HG02763 (cell line): Measurements from ENCODE around the gene STARD3.

Experiments used
- ATAC-seq: cut with Tn5 transposase; IDR thresholded peaks from one replicate; pipeline ENCODE4 v1.9.1; 2021; ENCODE audit warnings: mild to moderate bottlenecking, moderate library complexity; ENCODE audit not compliant: unreplicated experiment

Gene STARD3

GRCh38 chr17:39618956-39619785 lies 17.8 kb upstream of the STARD3 start:
- no peak for ATAC-seq

- no peak for ATAC-seq
These were observed 17.2 kb upstream of the STARD3 start for GRCh38 chr17:39619786-39620101.

- peak; percentile 56 for ATAC-seq
These were observed 15.2 kb upstream of the STARD3 start for GRCh38 chr17:39621523-39622379.

DNA sequence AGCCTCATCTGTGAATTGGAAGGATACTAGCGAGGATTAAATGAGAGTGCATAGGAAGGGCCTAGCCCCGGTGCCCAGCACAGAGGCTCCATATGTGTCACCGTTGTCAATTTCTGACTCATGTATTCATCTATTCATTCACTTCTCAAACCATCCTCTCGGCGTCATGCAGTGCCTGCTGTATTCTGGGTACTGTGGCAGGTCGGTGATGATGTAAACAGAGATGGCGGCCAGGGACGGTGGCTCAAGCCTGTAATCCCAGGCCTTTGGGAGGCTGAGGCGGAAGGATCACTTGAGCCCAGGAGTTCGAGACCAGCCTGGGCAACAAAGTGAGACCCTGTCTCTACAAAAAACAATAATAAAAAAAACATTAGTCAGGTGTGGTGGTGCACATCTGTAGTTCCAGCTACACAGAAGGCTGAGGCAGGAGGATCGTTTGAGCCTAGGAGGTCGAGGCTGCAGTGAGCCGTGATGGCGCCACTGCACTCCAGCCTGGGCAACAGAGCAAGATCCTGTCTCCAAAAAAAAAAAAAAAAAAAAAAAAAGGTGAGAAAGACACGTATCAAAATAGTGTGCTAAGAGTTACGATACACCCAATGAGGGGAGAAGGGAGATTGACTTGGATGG lies 14.5 kb upstream of the STARD3 start:
- ATAC-seq, result peak; percentile 21

DNA sequence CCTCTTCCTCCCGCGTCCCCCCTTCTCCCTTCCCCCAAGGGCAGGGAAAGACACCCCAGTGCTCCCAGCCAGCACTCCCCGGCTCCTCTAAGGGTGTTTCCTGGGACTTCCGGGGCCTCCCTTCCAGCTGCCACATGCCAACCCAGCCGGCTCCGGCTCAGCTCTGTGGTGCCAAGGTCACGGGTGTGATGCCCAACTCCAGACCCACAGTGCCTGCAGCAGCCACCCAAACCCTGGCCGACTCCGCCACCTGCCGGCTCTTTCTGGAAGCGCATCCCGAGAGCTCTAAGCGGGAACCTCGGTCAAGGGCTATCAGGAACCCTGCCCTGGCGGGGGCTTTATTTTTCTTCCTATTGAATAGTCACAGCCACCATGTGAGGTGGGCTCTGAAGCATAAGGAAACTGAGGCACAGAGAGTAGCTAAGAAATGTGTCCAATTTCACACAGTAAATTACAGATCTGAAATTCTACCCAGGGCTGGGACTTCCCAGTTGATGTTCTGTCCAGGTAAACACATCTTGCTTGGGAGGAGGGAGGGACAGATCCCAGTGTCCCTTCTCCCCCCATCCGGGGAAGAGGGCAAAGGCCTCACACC lies 13.5 kb upstream of the STARD3 start:
- no peak for ATAC-seq

DNA sequence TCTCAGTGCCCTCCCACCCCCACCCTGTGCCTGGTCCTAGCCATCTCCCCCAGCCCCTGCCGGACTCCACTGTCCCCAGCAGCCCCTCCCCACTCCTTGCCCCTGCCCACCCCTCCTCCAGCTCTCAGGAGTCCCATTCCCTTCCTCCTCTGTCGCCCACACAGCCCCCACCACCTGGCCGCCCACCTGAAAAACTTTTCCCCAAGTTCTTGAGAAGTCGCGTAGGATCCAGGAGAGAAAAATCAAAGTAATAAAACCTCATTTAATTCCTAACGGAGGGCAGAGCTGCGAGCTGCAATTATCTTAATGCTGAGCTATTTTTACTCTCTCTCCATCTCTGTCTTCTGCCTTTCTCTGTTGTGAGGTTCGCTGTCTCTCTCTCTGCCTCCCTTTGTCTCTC lies 12.6 kb upstream of the STARD3 start:
- no peak for ATAC-seq

DNA sequence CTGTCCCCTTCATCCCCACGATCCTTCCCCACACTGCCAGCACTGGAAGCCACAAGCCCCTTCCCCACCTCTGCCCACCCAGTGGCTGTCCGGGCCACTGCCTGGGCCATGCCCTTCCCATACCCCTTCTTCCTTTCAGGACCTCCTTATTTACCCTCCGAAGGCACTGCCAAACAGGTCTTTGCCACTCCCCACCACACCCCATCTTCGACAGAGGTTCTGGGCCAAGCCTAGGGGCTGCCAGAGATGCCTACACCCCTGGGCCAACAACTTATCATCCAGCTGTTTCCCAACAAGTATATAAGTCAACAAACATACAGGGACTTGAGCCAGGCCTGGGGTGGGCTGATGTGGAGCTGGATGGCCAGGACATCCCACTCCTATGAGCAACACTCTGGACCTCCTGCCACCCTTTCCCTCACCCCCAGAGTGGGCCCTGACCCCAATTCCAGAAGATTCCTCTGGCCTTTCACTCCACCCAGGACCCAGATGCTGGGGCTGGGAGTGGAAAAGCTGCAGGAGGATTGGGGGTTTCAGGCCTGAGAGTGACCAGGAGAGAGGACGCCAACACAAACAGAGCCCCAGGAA lies 11.7 kb upstream of the STARD3 start:
- no peak for ATAC-seq

- no peak for ATAC-seq
These were observed 10.5 kb upstream of the STARD3 start, which contains the start of gene PPP1R1B for GRCh38 chr17:39626171-39627046. Gene PPP1R1B, plus strand, starts transcription at chr17:39626952. Its CDS starts 441 bp downstream, at chr17:39627393.

DNA sequence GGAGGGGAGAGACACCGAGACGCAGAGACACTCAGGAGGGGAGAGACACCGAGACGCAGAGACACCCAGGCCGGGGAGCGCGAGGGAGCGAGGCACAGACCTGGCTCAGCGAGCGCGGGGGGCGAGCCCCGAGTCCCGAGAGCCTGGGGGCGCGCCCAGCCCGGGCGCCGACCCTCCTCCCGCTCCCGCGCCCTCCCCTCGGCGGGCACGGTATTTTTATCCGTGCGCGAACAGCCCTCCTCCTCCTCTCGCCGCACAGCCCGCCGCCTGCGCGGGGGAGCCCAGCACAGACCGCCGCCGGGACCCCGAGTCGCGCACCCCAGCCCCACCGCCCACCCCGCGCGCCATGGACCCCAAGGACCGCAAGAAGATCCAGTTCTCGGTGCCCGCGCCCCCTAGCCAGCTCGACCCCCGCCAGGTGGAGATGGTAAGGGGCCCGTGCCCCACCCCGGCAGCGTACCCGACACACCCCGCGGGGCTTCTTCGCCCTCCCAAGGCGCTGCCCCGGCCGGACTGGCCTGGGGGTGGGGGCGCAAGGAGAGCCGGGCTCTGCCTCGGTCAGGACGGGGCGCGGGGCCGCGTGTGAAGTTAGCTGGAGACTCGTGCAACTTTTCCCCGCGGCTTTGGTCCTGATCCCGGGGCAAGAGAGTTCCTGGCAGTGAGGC lies 9.8 kb upstream of the STARD3 start:
- ATAC-seq, result no peak

GRCh38 chr17:39627712-39628516 lies 9.0 kb upstream of the STARD3 start:
- ATAC-seq, result no peak

DNA sequence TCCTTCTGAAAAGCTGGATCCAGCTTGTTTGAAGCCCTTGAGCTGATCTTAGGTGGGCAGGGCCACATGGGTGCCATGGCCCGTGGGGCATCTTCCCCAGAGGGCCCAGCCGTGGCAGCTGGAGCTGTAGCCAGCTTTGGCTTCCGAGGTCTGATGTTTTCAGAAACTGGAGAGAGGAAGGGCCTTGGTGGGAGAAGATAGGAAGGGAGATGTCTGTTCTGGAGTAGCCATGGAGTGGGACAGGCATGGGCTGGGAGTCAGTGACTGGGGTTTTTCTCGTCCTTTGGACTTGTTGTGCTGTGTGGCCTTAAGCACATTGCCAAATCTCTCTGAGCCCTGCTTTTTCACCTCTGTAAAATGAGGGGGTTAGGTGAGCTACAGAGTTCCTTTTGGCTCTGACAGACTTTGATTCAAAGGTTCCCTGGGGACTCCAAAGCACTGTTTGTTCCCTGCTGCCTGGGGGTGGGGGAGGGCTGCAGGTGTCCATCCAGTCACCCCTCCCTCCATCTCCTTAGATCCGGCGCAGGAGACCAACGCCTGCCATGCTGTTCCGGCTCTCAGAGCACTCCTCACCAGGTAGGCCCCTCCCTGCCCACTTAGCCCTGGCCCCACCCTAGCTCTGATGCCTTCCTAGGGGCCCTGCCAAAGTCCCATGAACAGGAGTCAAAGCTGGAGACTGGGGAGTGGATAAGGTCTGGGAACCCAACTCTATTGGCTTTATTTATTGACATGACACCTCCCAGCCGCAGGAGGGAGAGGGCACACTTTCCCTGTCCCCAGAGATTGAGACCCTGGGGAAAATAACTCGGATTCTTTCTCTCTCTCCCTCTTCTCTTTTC lies 8.1 kb upstream of the STARD3 start:
- ATAC-seq, result no peak

DNA sequence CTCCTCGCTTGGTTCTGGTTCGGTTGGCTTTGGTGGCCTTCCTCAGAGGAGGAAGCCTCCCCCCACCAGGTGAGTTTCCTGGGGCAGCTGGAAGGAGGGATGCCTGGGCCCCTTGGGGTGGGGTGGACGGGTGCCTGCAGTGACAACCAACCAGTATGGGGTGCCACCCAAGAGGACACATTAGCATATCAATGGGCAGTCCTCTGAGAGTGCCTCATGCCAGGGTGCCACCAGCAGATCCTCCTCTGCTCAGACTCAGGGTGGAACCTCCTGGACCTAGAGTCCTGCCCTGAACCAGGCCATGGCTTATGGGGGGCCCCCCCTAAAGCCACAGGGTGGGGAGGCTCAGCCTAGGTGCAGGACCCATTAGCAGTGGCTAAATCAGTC lies 7.5 kb upstream of the STARD3 start:
- no peak for ATAC-seq

DNA sequence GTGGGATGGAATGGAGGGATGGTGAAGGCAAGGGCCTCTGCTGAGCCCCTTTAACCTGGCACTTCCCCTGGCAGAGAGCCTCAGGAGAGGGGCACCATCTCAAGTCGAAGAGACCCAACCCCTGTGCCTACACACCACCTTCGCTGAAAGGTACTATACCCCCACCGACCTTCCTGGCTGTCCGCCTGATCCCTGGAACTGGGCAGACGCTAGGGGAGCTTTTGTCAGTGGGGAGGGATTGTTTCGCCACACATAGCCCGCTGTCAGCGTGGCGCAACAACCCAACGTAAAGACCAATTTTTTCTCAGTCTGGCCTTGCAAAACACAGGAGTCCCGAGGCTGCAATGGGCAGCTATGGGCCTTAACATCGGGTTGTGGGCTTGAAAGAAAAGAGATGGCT lies 7.0 kb upstream of the STARD3 start:
- ATAC-seq, result no peak

DNA sequence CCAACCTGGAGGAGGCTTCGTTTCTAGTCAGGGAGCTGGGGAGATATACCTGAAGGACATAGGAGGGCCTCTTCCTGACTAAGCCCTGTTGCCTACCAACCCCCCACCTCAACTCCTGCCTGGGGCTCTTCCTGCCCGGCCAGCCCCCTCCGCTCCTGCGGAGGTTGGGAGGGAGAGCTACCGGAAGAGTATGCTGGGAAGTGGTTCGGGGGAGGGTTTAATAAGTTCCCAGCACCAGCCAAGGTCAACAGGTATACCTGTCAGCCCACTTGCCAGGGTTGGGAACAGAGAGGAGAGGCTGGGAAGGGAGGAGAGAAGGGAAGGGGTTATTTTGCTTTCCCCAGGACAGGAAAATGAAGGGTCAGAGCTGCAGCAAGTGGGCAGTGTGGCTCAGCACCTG lies 5.5 kb upstream of the STARD3 start:
- ATAC-seq, result no peak

GRCh38 chr17:39632153-39632941 lies 4.6 kb upstream of the STARD3 start:
- ATAC-seq, result no peak

DNA sequence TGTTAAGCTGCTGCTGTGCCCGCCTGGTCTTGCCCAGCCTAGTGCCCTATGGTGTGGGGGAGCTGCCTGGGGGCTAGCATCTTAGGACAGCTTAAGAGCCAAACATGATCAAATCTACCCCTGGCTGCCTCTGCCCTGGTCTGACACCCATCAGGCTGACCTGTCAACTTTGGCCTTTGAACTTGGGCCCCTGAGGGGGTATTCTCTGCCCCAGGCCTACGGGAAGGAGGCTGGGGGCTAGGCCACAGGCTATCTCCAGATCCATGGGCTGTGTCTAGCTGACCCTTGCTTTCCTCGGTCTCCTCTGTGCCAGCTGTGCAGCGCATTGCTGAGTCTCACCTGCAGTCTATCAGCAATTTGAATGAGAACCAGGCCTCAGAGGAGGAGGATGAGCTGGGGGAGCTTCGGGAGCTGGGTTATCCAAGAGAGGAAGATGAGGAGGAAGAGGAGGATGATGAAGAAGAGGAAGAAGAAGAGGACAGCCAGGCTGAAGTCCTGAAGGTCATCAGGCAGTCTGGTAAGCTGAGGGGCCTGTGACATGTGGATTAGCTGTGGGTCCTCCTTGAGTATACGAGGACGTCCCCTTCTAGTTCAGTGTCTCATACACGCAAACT lies 3.3 kb upstream of the STARD3 start:
- no peak for ATAC-seq
